Heart left ventricle (tissue), 13 donors: ENCODE measurements around the gene EXD3.

ENCODE experiments used
- POLR2A ChIP-seq, 2 donors: fragments of 450-650 bp; IDR thresholded peaks; one replicate each; pipeline ENCODE4 v1.6.1; 2017; ENCODE audit warnings: antibody characterized with exemption in 2 of 2, mild to moderate bottlenecking in 2 of 2, moderate library complexity in 2 of 2
- TF ChIP-seq, protein P1 (sequence below), 12 donors: fragments of 200-600 bp; sonication (generic) in 4 of 12; IDR thresholded peaks; one replicate each; pipeline versions ENCODE4 v1.5.0 to v1.8.0; 2018 to 2022; ENCODE audit warnings: antibody characterized with exemption in 12 of 12, mild to moderate bottlenecking in 5 of 12
- donor health status: ischemic (EF 13 %, LVEDD 7.1; RV severe dilation, severe dysfunction).
- donor health status: DM: no; HTN: yes; CAD: no.
- donor health status: DM: no; HTN: no; CAD: no.
- donor health status: ischemic (EF 25% LVEDD 6.9; RV normal size, moderate dysfunction).
- donor health status: ischemic (EF 25% LVEDD 5.7; RV mildly dilated, moderate dysfunction).
- donor health status: ischemic (EF 35%, LVEDD 5.7; RV mildly dilated, moderate dysfunction).
- donor health status: nonischemic (EF 11% LVEDD 7.7; RV severe dilation, severe dysfunction).
- donor health status: DM: yes; HTN: yes; CAD: no.
- donor health status: PGD.
- donor health status: ischemic (EF 29% LVEDD 5.4; RV normal size, mild dysfunction).
- donor health status: nonischemic (EF 23%, LVEDD 6.1; RV moderate dilation, normal function).

DNA sequence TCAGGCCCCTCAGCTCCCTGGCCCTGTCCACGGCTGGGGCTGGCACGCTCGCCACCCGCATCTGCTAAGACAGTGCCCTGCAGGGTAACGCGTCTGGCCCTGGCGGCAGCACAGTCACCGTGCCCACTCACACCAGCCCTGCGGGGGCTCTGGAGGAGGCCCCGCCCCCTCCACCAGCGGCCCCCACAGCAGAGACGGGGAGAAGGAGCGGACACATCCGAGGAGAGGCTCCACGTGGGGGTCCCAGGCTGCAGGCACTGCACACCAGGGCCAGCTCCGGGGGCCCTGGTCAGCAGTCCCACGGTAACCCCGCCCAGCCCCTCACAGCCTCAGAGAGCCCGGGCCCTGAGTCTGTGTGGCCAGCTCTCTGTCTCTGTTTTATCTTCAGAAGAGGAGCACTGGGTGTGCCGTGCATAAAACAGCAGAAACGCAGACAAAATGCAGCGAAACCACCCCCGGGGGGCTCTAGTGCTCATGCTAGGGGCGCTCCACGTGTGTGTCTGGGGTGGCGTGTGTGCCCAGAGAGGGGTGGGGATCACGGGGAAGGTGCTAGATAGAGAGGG lies 73.4 kb downstream of the EXD3 start:
- TF ChIP-seq, protein P1, sequence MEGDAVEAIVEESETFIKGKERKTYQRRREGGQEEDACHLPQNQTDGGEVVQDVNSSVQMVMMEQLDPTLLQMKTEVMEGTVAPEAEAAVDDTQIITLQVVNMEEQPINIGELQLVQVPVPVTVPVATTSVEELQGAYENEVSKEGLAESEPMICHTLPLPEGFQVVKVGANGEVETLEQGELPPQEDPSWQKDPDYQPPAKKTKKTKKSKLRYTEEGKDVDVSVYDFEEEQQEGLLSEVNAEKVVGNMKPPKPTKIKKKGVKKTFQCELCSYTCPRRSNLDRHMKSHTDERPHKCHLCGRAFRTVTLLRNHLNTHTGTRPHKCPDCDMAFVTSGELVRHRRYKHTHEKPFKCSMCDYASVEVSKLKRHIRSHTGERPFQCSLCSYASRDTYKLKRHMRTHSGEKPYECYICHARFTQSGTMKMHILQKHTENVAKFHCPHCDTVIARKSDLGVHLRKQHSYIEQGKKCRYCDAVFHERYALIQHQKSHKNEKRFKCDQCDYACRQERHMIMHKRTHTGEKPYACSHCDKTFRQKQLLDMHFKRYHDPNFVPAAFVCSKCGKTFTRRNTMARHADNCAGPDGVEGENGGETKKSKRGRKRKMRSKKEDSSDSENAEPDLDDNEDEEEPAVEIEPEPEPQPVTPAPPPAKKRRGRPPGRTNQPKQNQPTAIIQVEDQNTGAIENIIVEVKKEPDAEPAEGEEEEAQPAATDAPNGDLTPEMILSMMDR (IDR thresholded peaks at IDR 0.05) = no peak
- no peak for TF ChIP-seq POLR2A (IDR thresholded peaks at IDR 0.05)
